K562 (cell line): ENCODE data around the gene SAPCD1. TPM values are rescaled to one million over a fixed set of nuclear protein-coding genes. Genes with fewer than 3 reads are reported as not detected.

Experiments used
- CXXC5 ChIP-seq: fragments of 250-450 bp; sonication (Bioruptor Pico); IDR thresholded peaks from 2 replicates; pipeline ENCODE4 v1.8.0; 2022; ENCODE audit warnings: inconsistent platforms, mild to moderate bottlenecking, moderate library complexity
- FOSL1 ChIP-seq: fragments of 200-800 bp; sonication (Bioruptor generic); conservative IDR thresholded peaks from 2 replicates; pipeline ENCODE4 v1.6.1; 2016; ENCODE audit warnings: missing genetic modification characterization, missing compliant biosample characterization
- FOXK1 ChIP-seq: sonication (generic); formaldehyde crosslinking; IDR thresholded peaks from 2 replicates; pipeline ENCODE4 v1.8.0; 2022; ENCODE audit warnings: missing genetic modification reagents, mild to moderate bottlenecking, borderline replicate concordance
- HDAC1 ChIP-seq, 2 experiments: fragments of 450-650 bp; IDR thresholded peaks; 2 replicates each; pipeline ENCODE4 v1.6.1; 2016 to 2017; ENCODE audit warnings: inconsistent platforms in 1 of 2, mild to moderate bottlenecking in 1 of 2, moderate library complexity in 1 of 2
- HDGF ChIP-seq: fragments of 450-650 bp; IDR thresholded peaks from 2 replicates; pipeline ENCODE4 v1.6.1; 2016
- HINFP ChIP-seq: fragments of 450-650 bp; conservative IDR thresholded peaks from 2 replicates; pipeline ENCODE4 v1.6.1; 2016; ENCODE audit warnings: missing genetic modification characterization, low read depth, mild to moderate bottlenecking, control low read depth, missing compliant biosample characterization
- MITF ChIP-seq: IDR thresholded peaks from 2 replicates; pipeline ENCODE4 v1.6.1; 2014; ENCODE audit warnings: antibody characterized with exemption
- NR2F6 ChIP-seq: fragments of 450-650 bp; formaldehyde crosslinking; IDR thresholded peaks from 2 replicates; pipeline ENCODE4 v1.4.0; 2020; ENCODE audit warnings: mild to moderate bottlenecking
- ZNF609 ChIP-seq: sonication (generic); formaldehyde crosslinking; IDR thresholded peaks from 2 replicates; pipeline ENCODE4 v1.8.1; 2023; ENCODE audit warnings: missing genetic modification reagents, mild to moderate bottlenecking, borderline replicate concordance
- ZNF639 ChIP-seq, 2 experiments: fragments of 200-800 bp in 1 of 2; sonication (Bioruptor generic) in 1 of 2; sonication (generic) in 1 of 2; formaldehyde crosslinking in 1 of 2; IDR thresholded peaks in 1 of 2; conservative IDR thresholded peaks in 1 of 2; 2 replicates each; pipeline versions ENCODE4 v1.5.0 to v1.6.1; 2016 to 2020; ENCODE audit warnings: missing compliant biosample characterization in 1 of 2, missing genetic modification characterization in 1 of 2, missing genetic modification reagents in 1 of 2
- ZNF79 ChIP-seq: fragments of 250-450 bp; sonication (Bioruptor Pico); IDR thresholded peaks from 2 replicates; pipeline ENCODE4 v1.4.0; 2020; ENCODE audit warnings: low read depth, mild to moderate bottlenecking, moderate library complexity
- polyA plus RNA-seq, 8 experiments: library from polyadenylated mRNA; depleted of rRNA in 4 of 8; stranded (reverse) in 5 of 8; unstranded in 3 of 8; fragments of >200 nt; fragmentation: Nextera tagmentation in 2 of 8; fragmentation: Illumina TruSeq in 1 of 8; extraction: Ambion mirVana in 2 of 8; extraction: Trizol in 1 of 8; gene quantifications; 2 replicates each; pipeline versions ENCODE4 v1.2.1 to v1.2.3, GENCODE V29; 2011 to 2014; ENCODE audit warnings: inconsistent platforms in 1 of 8, missing spikeins in 1 of 8
- total RNA-seq, 7 experiments: library from RNA; depleted of rRNA in 6 of 7; stranded (reverse); fragments of >200 nt in 6 of 7; fragmentation: Illumina TruSeq in 2 of 7; extraction: Trizol in 2 of 7; gene quantifications; 2 replicates each; pipeline versions ENCODE4 v1.2.1 to v1.2.3, GENCODE V29; 2011 to 2021; ENCODE audit warnings: low replicate concordance in 1 of 7
- TF ChIP-seq, protein P1 (sequence below): fragments of 450-650 bp; formaldehyde crosslinking; IDR thresholded peaks from 2 replicates; pipeline ENCODE4 v1.4.0; 2020; ENCODE audit warnings: mild to moderate bottlenecking, mixed read lengths

Gene SAPCD1
- total and polyA plus RNA-seq, 9 of the 15 experiments (the other 6 are each of a cell fraction or from before 2014, with no cell fraction given) = 2.6 to 30.2 (median 7.4) TPM

DNA sequence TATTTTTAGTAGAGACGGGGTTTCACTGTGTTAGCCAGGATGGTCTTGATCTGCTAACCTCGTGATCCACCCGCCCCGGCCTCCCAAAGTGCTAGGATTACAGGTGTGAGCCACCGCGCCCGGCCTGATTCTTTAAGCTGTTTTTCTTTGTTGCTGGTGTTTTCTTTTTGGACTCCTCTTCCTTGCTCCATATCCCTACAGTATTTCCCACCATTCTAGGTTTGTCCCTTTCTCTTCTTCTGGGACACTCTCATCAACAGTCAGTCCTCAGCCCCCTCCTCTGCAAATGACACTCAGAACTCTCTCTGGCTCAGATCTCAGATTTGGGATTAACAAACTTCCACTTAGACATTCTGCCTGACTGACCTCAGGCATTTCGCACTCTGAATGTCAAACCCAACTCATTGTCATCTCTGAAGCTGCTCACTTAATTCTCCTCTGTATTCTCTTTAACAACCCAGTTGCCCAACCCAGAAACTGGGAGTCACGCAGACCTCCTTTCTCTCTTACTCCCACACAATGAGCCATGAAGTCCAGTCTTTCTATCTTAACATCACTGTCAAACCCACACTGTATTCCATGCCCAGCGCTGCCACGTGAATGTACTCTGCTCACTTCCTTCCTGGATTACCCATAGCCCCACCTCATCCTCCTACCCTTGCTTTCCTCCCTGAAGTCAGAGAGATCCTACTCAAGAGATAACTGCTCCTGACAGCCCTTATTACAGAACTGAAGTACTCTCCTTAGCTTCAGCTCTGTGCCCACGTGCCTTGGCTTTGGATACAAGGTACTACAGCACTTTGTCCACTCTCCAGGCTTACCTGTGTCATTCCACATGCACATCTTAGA lies 36.7 kb upstream of the SAPCD1 start (continued):
- TF ChIP-seq ZNF639 (CRISPR knock-in tag; conservative IDR thresholded peaks at IDR 0.05 in 1 of 2, IDR thresholded peaks at IDR 0.05 in 1 of 2) (peak in 1 of 2 experiments; percentile 81; a peak in 2 of 4 replicates), FOSL1 (tag) (peak; percentile 40), HDAC1 (IDR thresholded peaks at IDR 0.05) (peak in 1 of 2 experiments; percentile 91; a peak in 2 of 4 replicates), FOXK1 (0 out of 2 replicates have a peak, but pooled peaks have one; percentile 48), HINFP (tag) (peak; percentile 50; the same call in 1 of the 2 replicates), NR2F6 (CRISPR knock-in tag) (peak; percentile 78; the same call in 1 of the 2 replicates), ZNF79 (CRISPR knock-in tag) (0 out of 2 replicates have a peak, but pooled peaks have one; percentile 50), MITF (peak; percentile 50; the same call in 1 of the 2 replicates), CXXC5 (CRISPR knock-in tag) (peak; percentile 77), ZNF609 (no peak), HDGF (peak; percentile 84; the same call in 1 of the 2 replicates)
- TF ChIP-seq, protein P1, sequence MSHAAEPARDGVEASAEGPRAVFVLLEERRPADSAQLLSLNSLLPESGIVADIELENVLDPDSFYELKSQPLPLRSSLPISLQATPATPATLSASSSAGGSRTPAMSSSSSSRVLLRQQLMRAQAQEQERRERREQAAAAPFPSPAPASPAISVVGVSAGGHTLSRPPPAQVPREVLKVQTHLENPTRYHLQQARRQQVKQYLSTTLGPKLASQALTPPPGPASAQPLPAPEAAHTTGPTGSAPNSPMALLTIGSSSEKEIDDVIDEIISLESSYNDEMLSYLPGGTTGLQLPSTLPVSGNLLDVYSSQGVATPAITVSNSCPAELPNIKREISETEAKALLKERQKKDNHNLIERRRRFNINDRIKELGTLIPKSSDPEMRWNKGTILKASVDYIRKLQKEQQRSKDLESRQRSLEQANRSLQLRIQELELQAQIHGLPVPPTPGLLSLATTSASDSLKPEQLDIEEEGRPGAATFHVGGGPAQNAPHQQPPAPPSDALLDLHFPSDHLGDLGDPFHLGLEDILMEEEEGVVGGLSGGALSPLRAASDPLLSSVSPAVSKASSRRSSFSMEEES = no peak; the same call in 1 of the 2 replicates
